ENCODE results near the gene HPS6.

Gene HPS6

GRCh38 chr10:102038410-102038809 lies 26.7 kb upstream of the HPS6 start:
- no peak for TF ChIP-seq CTCF (conservative IDR thresholded peaks at IDR 0.05)
- no peak for TF ChIP-seq ZFX (IDR thresholded peaks at IDR 0.05)
- H3K27ac ChIP-seq = no peak overlapping the region

DNA sequence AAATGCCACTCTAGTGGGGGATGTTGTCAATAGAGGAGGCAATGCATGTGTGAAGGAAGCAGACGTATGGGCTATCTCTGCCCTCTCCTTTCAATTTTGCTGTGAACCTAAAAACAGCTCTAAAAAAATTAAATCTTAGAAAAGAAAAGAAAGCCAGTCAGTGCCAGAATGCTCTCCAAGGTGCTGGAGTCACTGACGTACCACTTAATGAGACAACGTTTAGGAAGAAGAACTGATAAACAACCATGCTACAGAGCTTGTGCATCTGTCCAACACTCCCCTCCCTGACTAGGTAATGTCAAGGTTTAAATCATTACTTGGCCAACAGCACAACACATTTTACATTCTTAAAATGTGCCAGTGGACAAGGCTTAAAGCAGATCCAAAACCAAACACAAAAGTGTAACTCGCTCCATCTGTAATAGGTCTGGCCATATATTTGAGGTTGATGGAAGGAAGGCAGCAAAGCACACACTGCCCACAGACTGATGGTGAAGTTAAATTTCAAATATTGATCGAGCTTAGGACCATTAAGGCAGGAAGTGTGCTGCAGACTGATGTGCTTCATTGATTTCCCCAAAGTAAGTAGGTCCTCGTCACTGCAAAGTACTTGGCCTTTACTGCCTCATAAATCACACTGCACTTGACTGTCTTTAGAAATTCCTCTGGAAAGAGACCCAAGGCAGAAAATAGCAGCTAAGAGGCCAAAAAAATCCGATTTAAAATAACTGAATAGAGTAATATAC lies 24.7 kb upstream of the HPS6 start:
- no peak overlapping the region for H3K27ac ChIP-seq
- TF ChIP-seq CTCF (conservative IDR thresholded peaks at IDR 0.05) (no peak), ZFX (IDR thresholded peaks at IDR 0.05) (no peak)

- H3K27ac ChIP-seq = no peak overlapping the region
- no peak for TF ChIP-seq ZFX (IDR thresholded peaks at IDR 0.05)
- no peak for TF ChIP-seq CTCF (conservative IDR thresholded peaks at IDR 0.05)
Observed at GRCh38 chr10:102045292-102045691, 19.9 kb upstream of the HPS6 start.

- no peak overlapping the region for H3K27ac ChIP-seq
- no peak for TF ChIP-seq ZFX (IDR thresholded peaks at IDR 0.05)
- no peak for TF ChIP-seq CTCF (conservative IDR thresholded peaks at IDR 0.05)
Observed at GRCh38 chr10:102046095-102046494, 19.1 kb upstream of the HPS6 start.

DNA sequence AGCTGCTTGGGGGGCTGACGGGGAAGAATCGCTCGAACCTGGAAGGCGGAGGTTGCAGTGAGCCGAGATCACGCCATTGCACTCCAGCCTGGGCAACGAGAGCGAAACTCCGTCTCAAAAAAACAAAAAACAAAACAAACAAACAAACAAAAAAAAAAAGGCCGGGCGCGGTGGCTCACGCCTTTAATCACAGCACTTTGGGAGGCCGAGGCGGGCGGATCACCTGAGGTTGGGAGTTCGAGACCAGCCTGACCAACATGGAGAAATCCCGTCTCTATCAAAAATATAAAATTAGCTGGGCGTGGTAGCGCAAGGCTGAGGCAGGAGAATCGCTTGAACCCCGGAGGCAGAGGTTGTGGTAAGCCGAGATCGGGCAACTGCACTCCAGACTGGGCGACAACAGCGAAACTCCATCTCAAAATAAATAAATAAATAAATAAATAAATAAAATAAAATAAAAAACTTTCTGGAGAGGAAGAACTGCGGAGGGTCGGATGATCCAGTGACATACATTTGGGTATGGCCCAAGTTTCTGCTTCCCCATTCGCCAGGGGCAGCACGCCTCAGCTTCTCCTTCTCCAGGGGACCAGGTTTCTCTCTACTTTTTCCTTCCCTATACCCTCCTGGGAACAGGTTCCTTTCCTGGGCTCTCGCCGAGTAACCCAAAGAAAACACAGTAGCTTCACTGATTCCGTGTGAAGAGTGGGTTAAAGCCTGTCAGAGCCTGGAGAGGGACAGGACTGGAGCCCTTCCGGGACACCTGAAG lies 10.1 kb upstream of the HPS6 start:
- peak overlapping the region; percentile 96 for H3K27ac ChIP-seq

DNA sequence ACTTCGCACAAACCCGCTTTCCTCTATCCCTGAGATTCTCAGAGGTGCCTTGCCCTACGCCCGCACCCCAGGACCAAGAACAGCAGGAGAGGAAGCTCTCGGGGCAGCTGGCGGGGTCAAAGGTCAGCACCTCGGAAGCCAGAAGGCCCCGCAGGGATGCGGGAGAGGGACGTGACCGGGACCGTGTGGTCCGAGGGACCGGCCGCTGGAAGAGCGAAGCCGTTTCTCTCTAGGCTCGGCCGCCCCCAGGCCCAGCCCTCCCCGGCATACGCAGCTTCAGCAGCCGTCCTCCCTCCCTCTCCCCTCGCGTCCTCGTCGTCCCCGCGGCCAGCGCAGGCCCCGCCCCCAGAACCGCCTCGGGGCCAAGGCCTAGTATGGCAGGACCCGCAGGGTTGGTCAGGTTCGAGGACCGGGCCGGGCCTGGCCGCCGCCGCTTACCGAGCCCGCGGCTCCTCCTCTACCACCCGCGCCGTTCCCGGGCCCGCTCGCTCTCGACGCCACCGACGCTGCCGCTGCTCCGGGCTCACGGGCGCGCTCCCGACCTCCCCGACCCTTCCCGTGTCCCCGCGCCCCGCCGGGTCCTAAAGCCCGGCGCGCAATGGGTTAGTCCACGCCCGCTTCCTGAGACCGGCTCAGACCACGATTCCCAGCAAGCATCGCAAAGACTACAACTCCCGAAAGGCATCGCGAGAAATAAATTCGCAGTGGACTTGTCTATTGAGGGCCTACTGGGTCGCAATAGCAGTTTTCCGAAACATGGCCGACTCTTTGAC lies 9.3 kb upstream of the HPS6 start, which contains the start of gene ARMH3:
Gene ARMH3 (minus strand): TSS at position 527 of the 773 bp plus-strand sequence. CDS start 16,059 bp downstream, outside the sequence.
- peak within 1 kb of the TSS; percentile 96 for H3K27ac ChIP-seq
- TF ChIP-seq CTCF (conservative IDR thresholded peaks at IDR 0.05) (no peak), ZFX (IDR thresholded peaks at IDR 0.05) (peak; percentile 97)

GRCh38 chr10:102059987-102060386 lies 5.2 kb upstream of the HPS6 start:
- TF ChIP-seq CTCF (conservative IDR thresholded peaks at IDR 0.05) (no peak), ZFX (IDR thresholded peaks at IDR 0.05) (no peak)
- no peak overlapping the region for H3K27ac ChIP-seq

Data from C4-2B (cell line).